Astrocyte (in vitro differentiated cells and primary cell): ENCODE results near the gene TMPRSS9.

Source experiments
- CTCF ChIP-seq: IDR thresholded peaks from 2 replicates; pipeline ENCODE4 v1.5.1; 2011; ENCODE audit warnings: low read depth, mild to moderate bottlenecking, inconsistent platforms, low read length, moderate library complexity; ENCODE audit not compliant: insufficient read depth
- EZH2 ChIP-seq: IDR thresholded peaks from 2 replicates; pipeline ENCODE4 v1.6.1; 2012; ENCODE audit warnings: mild to moderate bottlenecking, low read length, inconsistent platforms; ENCODE audit not compliant: insufficient read depth

GRCh38 chr19:2451741-2452140, 91.7 kb downstream of the TMPRSS9 start:
- TF ChIP-seq EZH2, result no peak
- no peak for TF ChIP-seq CTCF
